Left ventricle myocardium superior (tissue), 1 donor: ENCODE measurements around the gene NAP1L1. TPM values are rescaled to one million over a fixed set of nuclear protein-coding genes. Genes with fewer than 3 reads are reported as not detected.
"Not testable (repeated sequence)": the region's sequence is repeated elsewhere in the genome, so short reads cannot be mapped to it uniquely, and the experiment has no call there.

ENCODE experiments used
- ATAC-seq: fragments of 200-7000 bp; cut with Tn5 transposase; one replicate; pipeline ENCODE4 v1.9.1; 2020; ENCODE audit warnings: mild to moderate bottlenecking, moderate library complexity
- DNase-seq: peaks from one replicate; pipeline ENCODE4 v3.0.0-alpha.2; 2020
- intact Hi-C: fragments of 100-400 bp; cut with micrococcal nuclease; formaldehyde crosslinking; loops from one replicate; pipeline ENCODE4 v1.11.0; 2022
- total RNA-seq: library from RNA; stranded (reverse); fragmentation: NEBNext Ultra II Directional; extraction: Animal tissue kit (Norgen Biotek cat#: 25700); gene quantifications from one replicate; pipeline ENCODE4 v1.2.1, GENCODE V29; 2021
- donor health status: DM: no; HTN: yes; CAD: no; lungs with severe emphysema.

Gene NAP1L1
- total RNA-seq, 1 donor from 2014 or later: 316 TPM

- intact Hi-C loops: no loop called here
- no peak for DNase-seq
- no peak for ATAC-seq
Measured at GRCh38 chr12:76006028-76006925, 78.2 kb downstream of the NAP1L1 start.

- no peak for ATAC-seq
- no peak for DNase-seq
- intact Hi-C loops: no loop called here
Measured at GRCh38 chr12:76003355-76003638, 81.2 kb downstream of the NAP1L1 start.

DNA sequence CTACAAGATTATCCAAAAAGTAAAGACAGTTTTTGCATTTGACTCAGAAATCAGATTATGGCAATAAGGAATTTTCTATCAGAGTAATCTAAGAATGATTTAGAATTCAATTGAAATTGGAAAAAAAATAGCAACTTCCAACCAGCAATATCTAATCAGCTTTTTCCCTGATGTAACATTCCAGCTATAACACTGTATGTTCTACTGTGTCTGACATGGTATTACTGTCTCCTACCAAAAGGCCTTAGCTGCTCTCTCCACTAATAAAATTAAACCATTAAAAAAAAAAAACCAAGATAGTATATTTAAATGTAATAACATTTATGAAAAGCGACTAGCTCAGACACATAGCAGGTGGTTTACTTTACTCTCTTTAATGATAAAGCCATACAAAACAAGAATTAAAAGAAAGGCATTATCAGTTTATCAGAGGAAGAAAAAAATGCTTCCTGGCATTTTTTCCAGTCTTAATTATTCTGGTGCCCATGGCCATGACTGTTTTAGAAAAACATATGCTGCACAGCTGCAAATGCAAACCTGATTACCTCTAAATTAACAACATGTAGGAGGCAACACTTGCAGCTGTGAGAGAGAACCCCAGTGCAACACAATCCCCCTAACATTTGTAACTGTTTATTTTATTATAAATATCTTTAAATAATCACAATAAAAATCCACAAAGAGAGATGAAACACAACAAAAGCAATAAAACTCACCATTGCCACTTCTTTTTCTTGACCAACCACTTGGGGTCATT is 81.7 kb downstream of the NAP1L1 start:
- ATAC-seq: no peak
- no peak for DNase-seq
- intact Hi-C loops: no loop called here

DNA sequence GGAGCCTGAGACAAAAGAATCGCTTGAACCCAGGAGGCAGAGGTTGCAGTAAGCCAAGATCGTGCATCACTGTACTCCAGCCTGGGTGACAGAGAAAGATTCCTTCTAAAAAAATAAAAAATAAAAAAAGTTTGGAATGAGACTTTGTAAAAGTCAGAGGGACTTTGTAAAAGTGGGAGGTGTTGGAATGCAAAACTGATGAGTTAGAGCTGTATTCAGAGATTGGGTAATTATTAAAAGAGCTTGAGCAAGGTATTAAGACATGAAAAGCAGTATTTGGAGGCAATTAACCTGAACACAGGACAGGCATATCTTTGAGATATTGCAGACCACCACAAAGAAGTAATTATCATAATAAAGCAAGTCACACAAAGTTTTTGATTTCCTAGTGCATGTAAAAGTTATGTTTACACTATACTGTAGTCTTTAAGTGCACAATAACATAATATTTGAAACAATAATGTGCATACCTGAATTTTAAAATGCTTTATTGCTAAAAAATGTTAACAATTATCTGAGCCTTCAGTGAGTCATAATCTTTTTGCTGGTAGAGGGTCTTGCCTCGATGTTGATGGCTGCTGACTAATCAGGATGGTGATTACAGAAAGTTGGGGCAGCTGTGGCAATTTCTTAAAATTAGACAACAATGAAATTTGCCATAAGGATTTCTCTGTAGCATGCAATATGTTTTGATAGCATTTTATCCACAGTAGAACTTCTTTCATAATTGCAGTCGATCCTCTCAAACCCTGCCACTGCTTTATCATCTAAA is 86.0 kb downstream of the NAP1L1 start:
- intact Hi-C loops: no loop called here
- DNase-seq: no peak
- no peak for ATAC-seq

GRCh38 chr12:75997658-75998057 is 86.8 kb downstream of the NAP1L1 start:
- no peak for DNase-seq
- no peak for ATAC-seq
- intact Hi-C loops: no loop called here

DNA sequence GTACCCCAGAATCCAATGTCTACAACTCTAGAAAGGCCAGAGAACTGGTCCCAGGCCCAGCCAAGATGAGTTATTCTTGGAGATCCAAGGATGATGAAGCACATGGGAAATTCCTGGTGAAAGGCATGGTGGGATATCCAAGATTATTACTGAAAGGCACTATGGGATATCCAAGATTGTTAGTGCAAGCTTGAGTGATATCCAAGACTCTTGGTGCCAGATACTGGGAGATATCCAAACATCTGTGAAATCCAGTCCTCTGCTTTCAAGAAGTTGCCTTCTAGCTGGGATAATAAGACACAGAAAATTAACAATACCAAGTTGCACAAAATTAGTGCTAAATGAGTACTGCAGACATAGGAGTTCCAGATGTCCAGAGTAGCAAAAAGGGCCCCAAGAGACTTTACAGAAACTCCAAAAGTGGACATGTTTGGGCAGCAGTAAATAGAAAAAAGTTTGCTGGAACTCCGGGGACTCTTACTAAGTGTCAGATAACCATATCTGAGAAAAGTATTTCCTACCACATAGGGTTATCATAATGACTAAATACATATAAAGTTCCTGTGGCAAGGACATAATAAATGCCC is 87.5 kb downstream of the NAP1L1 start:
- ATAC-seq (peak; percentile 81), DNase-seq (no peak)
- intact Hi-C loops: no loop called here

DNA sequence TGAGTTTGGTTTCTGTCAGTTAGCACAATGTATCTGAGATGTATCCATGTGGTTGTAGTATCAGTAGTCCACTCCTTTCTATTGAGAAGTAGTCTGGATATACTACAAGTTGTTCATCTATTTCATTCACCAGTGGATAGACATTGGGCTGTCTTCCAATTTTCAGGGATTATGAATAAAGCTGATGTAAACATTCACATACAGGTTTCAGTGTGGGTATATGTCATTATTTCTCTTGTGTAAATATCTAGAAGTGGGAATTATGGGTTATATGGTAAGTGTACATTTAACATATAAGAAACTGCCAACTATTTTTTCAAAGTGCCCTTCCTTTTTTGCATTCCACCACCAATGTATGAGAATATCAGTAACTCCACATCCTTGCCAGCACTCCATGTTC is 88.8 kb downstream of the NAP1L1 start:
- intact Hi-C loops: no loop called here
- no peak for ATAC-seq
- DNase-seq: no peak

GRCh38 chr12:75994069-75994740 is 90.3 kb downstream of the NAP1L1 start:
- DNase-seq: no peak
- intact Hi-C loops: loop anchor here (5.0 kb wide), 1 partner anchor 33 kb away; no protein-coding TSS in a partner anchor
- no peak for ATAC-seq

- ATAC-seq (no peak), DNase-seq (no peak)
- intact Hi-C loops: loop anchor here (5.0 kb wide), 1 partner anchor 36 kb away; no protein-coding TSS in a partner anchor
Measured at GRCh38 chr12:75991753-75992152, 92.7 kb downstream of the NAP1L1 start.

DNA sequence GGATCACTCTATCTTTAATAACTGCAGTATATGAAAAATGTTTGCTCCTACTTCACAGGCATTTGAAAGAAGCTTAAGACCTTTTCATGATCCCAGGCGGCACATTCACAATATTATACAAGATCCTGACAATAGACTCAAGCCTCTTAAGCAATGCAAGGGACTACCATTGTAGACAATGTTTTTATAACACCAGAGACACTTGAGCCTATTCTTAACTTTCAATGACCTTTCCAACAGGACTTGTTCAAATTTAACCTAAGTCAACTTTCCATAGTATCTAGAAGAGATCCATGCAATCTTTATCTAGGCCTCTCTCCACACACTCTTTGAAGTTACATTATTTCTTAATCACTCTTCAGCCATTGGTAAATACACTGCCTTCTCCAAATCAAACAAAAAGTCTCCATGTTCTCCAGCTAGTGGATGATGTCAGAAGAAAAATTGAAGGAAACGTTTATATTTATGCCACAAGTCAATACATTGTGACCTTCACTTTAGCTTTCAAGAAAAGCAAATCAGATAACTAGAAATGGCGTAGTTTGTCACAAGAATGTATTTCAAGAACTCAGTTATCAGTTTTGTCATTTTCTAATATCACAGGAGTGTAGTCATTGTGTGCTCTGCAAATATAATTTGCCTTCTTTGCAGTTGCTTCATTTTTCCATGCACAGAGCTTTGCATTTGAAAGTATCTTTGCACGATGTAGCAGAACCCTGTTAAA is 94.1 kb downstream of the NAP1L1 start:
- intact Hi-C loops: loop anchor here (5.0 kb wide), 1 partner anchor 37 kb away; no protein-coding TSS in a partner anchor
- ATAC-seq (no peak), DNase-seq (no peak)

GRCh38 chr12:75987709-75988108 is 96.8 kb downstream of the NAP1L1 start:
- intact Hi-C loops, DNase-seq, ATAC-seq: not testable (repeated sequence)

Other genes with a start within 250 kb of the NAP1L1 start
- gene PHLDA1, start 52.9 kb downstream of the NAP1L1 start, total RNA-seq: 2.5 TPM